Keratinocyte (primary cell): ENCODE measurements around the gene APOE. TPM values are rescaled to one million over a fixed set of nuclear protein-coding genes. Genes with fewer than 3 reads are reported as not detected.

Experiments
- DNase-seq: peaks from one replicate; pipeline ENCODE4 v3.0.0-alpha.2; 2011; ENCODE audit warnings: low read depth, missing footprints, low spot score
- FAIRE-seq: peaks from 2 replicates; lab custom pipeline; 2011; peaks lifted over from hg19 to GRCh38; lab: Jason Lieb, UNC
- H2AFZ ChIP-seq: 2 replicates; pipeline ENCODE4 v1.6.0; 2012; ENCODE audit warnings: low read length, control low read depth, inconsistent platforms; ENCODE audit not compliant: control insufficient read depth
- H3K27ac ChIP-seq: 2 replicates; pipeline ENCODE4 v1.5.1; 2011; ENCODE audit warnings: low read length; ENCODE audit not compliant: control insufficient read depth, insufficient read depth
- H3K27me3 ChIP-seq: 3 replicates; pipeline ENCODE4 v1.6.0; 2011; ENCODE audit warnings: low read length; ENCODE audit not compliant: control insufficient read depth, insufficient read depth; ENCODE audit errors: extremely low read depth
- H3K36me3 ChIP-seq, 2 experiments: 2 replicates in 1 of 2; 3 replicates in 1 of 2; pipeline ENCODE4 v1.5.1; 2011; ENCODE audit warnings: low read length in 2 of 2, mild to moderate bottlenecking in 1 of 2; ENCODE audit not compliant: control insufficient read depth in 2 of 2, insufficient read depth in 2 of 2; ENCODE audit errors: extremely low read depth in 1 of 2
- H3K4me1 ChIP-seq: 3 replicates; pipeline ENCODE4 v1.5.1; 2011; ENCODE audit warnings: low read length; ENCODE audit not compliant: control insufficient read depth, insufficient read depth; ENCODE audit errors: extremely low read depth
- H3K4me2 ChIP-seq: 3 replicates; pipeline ENCODE4 v1.6.0; 2011; ENCODE audit warnings: low read depth, low read length; ENCODE audit not compliant: control insufficient read depth, insufficient read depth; ENCODE audit errors: extremely low read depth
- H3K4me3 ChIP-seq, 3 experiments: fragments of 200-600 bp in 1 of 3; sonication (generic) in 1 of 3; 2 replicates in 2 of 3; 3 replicates in 1 of 3; pipeline ENCODE4 v1.5.1; 2011 to 2016; ENCODE audit warnings: low read length in 3 of 3, mild to moderate bottlenecking in 3 of 3, control low read depth in 2 of 3, inconsistent platforms in 1 of 3, low read depth in 1 of 3, mixed read lengths in 1 of 3, mixed run types in 1 of 3, moderate library complexity in 1 of 3; ENCODE audit not compliant: control insufficient read depth in 2 of 3, insufficient read depth in 2 of 3; ENCODE audit errors: extremely low read depth in 1 of 3
- H3K79me2 ChIP-seq: 2 replicates; pipeline ENCODE4 v1.6.0; 2012; ENCODE audit warnings: low read length; ENCODE audit not compliant: control insufficient read depth, insufficient read depth
- H3K9ac ChIP-seq: 3 replicates; pipeline ENCODE4 v1.6.0; 2011; ENCODE audit warnings: low read length; ENCODE audit not compliant: control insufficient read depth, insufficient read depth; ENCODE audit errors: extremely low read depth
- H3K9me1 ChIP-seq: 3 replicates; pipeline ENCODE4 v1.6.0; 2011; ENCODE audit warnings: low read length; ENCODE audit not compliant: control insufficient read depth, insufficient read depth; ENCODE audit errors: extremely low read depth
- H3K9me3 ChIP-seq: 2 replicates; pipeline ENCODE4 v1.5.1; 2012; ENCODE audit warnings: low read depth, low read length; ENCODE audit not compliant: control insufficient read depth
- H4K20me1 ChIP-seq: 3 replicates; pipeline ENCODE4 v1.6.0; 2011; ENCODE audit warnings: low read length; ENCODE audit not compliant: control insufficient read depth, insufficient read depth; ENCODE audit errors: extremely low read depth
- CTCF ChIP-seq, 3 experiments: IDR thresholded peaks in 1 of 3; conservative IDR thresholded peaks in 1 of 3; optimal IDR thresholded peaks in 1 of 3; 2 replicates in 2 of 3; 3 replicates in 1 of 3; pipeline versions ENCODE3 to v1.5.1; 2011; ENCODE audit warnings: low read length in 3 of 3, mild to moderate bottlenecking in 3 of 3, moderate library complexity in 2 of 3, control low read depth in 1 of 3, inconsistent platforms in 1 of 3; ENCODE audit not compliant: insufficient read depth in 2 of 3; ENCODE audit errors: extremely low read depth in 1 of 3
- EZH2 ChIP-seq: IDR thresholded peaks from one replicate; pipeline ENCODE4 v1.6.1; 2012; ENCODE audit warnings: inconsistent platforms, mild to moderate bottlenecking, low read length, moderate library complexity
- dilution Hi-C: fragments of 300-500 bp; cut with MboI; formaldehyde crosslinking; loops from one replicate; pipeline ENCODE4 v1.7.0; 2020; ENCODE audit warnings: low sequenced_read_pairs; ENCODE audit not compliant: extremely low pct_ligation_motif_present
- polyA plus RNA-seq, 5 experiments: library from polyadenylated mRNA; depleted of rRNA in 3 of 5; stranded (reverse) in 3 of 5; stranded (forward) in 1 of 5; unstranded in 1 of 5; fragments of >200 nt; gene quantifications; 1 replicate in 1 of 5; 2 replicates in 3 of 5; 3 replicates in 1 of 5; pipeline versions ENCODE4 v1.2.1 to v1.2.3, GENCODE V29; 2011 to 2012; ENCODE audit warnings: missing spikeins in 2 of 5, low read depth in 1 of 5, low replicate concordance in 1 of 5

Gene APOE
- polyA plus RNA-seq, 1 donor (not counting 4 experiments of a cell fraction or from before 2014, with no cell fraction given), result 30.2 TPM

GRCh38 chr19:44931541-44931940 lies 25.9 kb downstream of the APOE start:
- H3K4me1 ChIP-seq, result peaks cover 4% of the 10 kb centered on the region
- dilution Hi-C loops, result no loop called here
- no peaks in the 10 kb centered on the region for H3K9me3 ChIP-seq
- no peak overlapping the region for H2AFZ ChIP-seq
- no peaks in the 10 kb centered on the region for H3K9me1 ChIP-seq
- no peak overlapping the region for H3K4me3 ChIP-seq
- FAIRE-seq (no peak), DNase-seq (no peak)
- H3K27ac ChIP-seq, result no peak overlapping the region
- H3K27me3 ChIP-seq, result no peaks in the 10 kb centered on the region
- no peaks in the 10 kb centered on the region for H4K20me1 ChIP-seq
- H3K79me2 ChIP-seq, result no peaks in the 10 kb centered on the region
- H3K36me3 ChIP-seq, result no peaks in the 10 kb centered on the region
- H3K9ac ChIP-seq, result no peak overlapping the region
- TF ChIP-seq CTCF (optimal IDR thresholded peaks at IDR 0.05 in 1 of 3, IDR thresholded peaks at IDR 0.05 in 1 of 3, conservative IDR thresholded peaks at IDR 0.05 in 1 of 3; ENCODE audit: extremely low read depth in 1 of 3, insufficient read depth in 2 of 3, low read length in 3 of 3) (no peak), EZH2 (no peak)
- H3K4me2 ChIP-seq, result no peak overlapping the region

- Histone ChIP-seq H3K4me2 (no peak overlapping the region), H4K20me1 (no peaks in the 10 kb centered on the region), H3K9ac (no peak overlapping the region), H3K36me3 (no peaks in the 10 kb centered on the region), H3K4me3 (no peak overlapping the region), H3K9me1 (no peaks in the 10 kb centered on the region), H3K27me3 (no peaks in the 10 kb centered on the region), H3K4me1 (no peaks in the 10 kb centered on the region), H3K27ac (no peak overlapping the region), H3K79me2 (no peaks in the 10 kb centered on the region), H3K9me3 (no peaks in the 10 kb centered on the region), H2AFZ (no peak overlapping the region)
- TF ChIP-seq CTCF (optimal IDR thresholded peaks at IDR 0.05 in 1 of 3, IDR thresholded peaks at IDR 0.05 in 1 of 3, conservative IDR thresholded peaks at IDR 0.05 in 1 of 3; ENCODE audit: extremely low read depth in 1 of 3, insufficient read depth in 2 of 3, low read length in 3 of 3), result no peak
- no peak for TF ChIP-seq EZH2
- DNase-seq (no peak), FAIRE-seq (no peak)
- dilution Hi-C loops, result no loop called here
Measured at GRCh38 chr19:44939668-44940067, 34.1 kb downstream of the APOE start.
